Measurements from ENCODE around the gene TRIP10.
"Not testable (repeated sequence)": the region's sequence is repeated elsewhere in the genome, so short reads cannot be mapped to it uniquely, and the experiment has no call there.

The TRIP10 gene

GRCh38 chr19:6752256-6753177 is 13.0 kb downstream of the TRIP10 start:
- H3K4me3 ChIP-seq (ENCODE audit: low read length): no peak overlapping the region; the same call in 1 of the 2 replicates
- TF ChIP-seq ZNF274 (IDR thresholded peaks at IDR 0.05; ENCODE audit: low read depth, low read length): no peak

GRCh38 chr19:6753178-6754031 is 13.9 kb downstream of the TRIP10 start:
- H3K4me3 ChIP-seq (ENCODE audit: low read length): peak overlapping the region; percentile 39; the same call in 1 of the 2 replicates
- TF ChIP-seq ZNF274 (IDR thresholded peaks at IDR 0.05; ENCODE audit: low read depth, low read length): no peak

- TF ChIP-seq ZNF274 (IDR thresholded peaks at IDR 0.05; ENCODE audit: low read depth, low read length): no peak
Measured at GRCh38 chr19:6754136-6754535, 14.7 kb downstream of the TRIP10 start.

GRCh38 chr19:6754653-6755463 is 15.4 kb downstream of the TRIP10 start:
- no peak overlapping the region for H3K4me3 ChIP-seq (ENCODE audit: low read length)
- no peak for TF ChIP-seq ZNF274 (IDR thresholded peaks at IDR 0.05; ENCODE audit: low read depth, low read length)

More at GRCh38 chr19:6754136-6754535, 14.7 kb downstream of the TRIP10 start:
- no peak overlapping the region; the same call in 1 of the 2 replicates for H3K4me3 ChIP-seq (ENCODE audit: low read length)

- no peak overlapping the region for H3K4me3 ChIP-seq (ENCODE audit: low read length)
- TF ChIP-seq ZNF274 (IDR thresholded peaks at IDR 0.05; ENCODE audit: low read depth, low read length): no peak
Measured at GRCh38 chr19:6760606-6761005, 21.1 kb downstream of the TRIP10 start.

GRCh38 chr19:6761053-6761676 is 21.7 kb downstream of the TRIP10 start:
- TF ChIP-seq ZNF274 (IDR thresholded peaks at IDR 0.05; ENCODE audit: low read depth, low read length): no peak
- H3K4me3 ChIP-seq (ENCODE audit: low read length): no peak overlapping the region

- not testable (repeated sequence) for H3K4me3 ChIP-seq (ENCODE audit: low read length)
Measured at GRCh38 chr19:6762253-6762797, 22.8 kb downstream of the TRIP10 start.

GRCh38 chr19:6765738-6766356 is 26.4 kb downstream of the TRIP10 start:
- TF ChIP-seq ZNF274 (IDR thresholded peaks at IDR 0.05; ENCODE audit: low read depth, low read length): no peak
- no peak overlapping the region for H3K4me3 ChIP-seq (ENCODE audit: low read length)

- H3K4me3 ChIP-seq (ENCODE audit: low read length): peak overlapping the region; percentile 70
- no peak for TF ChIP-seq ZNF274 (IDR thresholded peaks at IDR 0.05; ENCODE audit: low read depth, low read length)
Measured at GRCh38 chr19:6766357-6767080, 27.0 kb downstream of the TRIP10 start.

- peak overlapping the region; percentile 70 for H3K4me3 ChIP-seq (ENCODE audit: low read length)
- no peak for TF ChIP-seq ZNF274 (IDR thresholded peaks at IDR 0.05; ENCODE audit: low read depth, low read length)
Measured at GRCh38 chr19:6767081-6767356, 27.5 kb downstream of the TRIP10 start.

GRCh38 chr19:6767357-6768235 is 28.1 kb downstream of the TRIP10 start, which contains the start of gene SH2D3A:
TSS of gene SH2D3A (minus strand) at chr19:6767435. CDS start at chr19:6763748, 3,687 bp downstream.
- TF ChIP-seq ZNF274 (IDR thresholded peaks at IDR 0.05; ENCODE audit: low read depth, low read length): no peak
- peak within 1 kb of the TSS; percentile 70 for H3K4me3 ChIP-seq (ENCODE audit: low read length)
